ENCODE results near the gene SH3BP5.
A peak's percentile ranks its signal among the peaks of the same experiment; 100 is the strongest.

The SH3BP5 gene

GRCh38 chr3:15329046-15330005 lies 3.1 kb downstream of the SH3BP5 start:
- Histone ChIP-seq H3K9ac (ENCODE audit: low read length) (no peak overlapping the region), H4K20me1 (ENCODE audit: insufficient read depth, low read length) (no peaks in the 10 kb centered on the region), H3K9me3 (replicated peaks; ENCODE audit: insufficient read depth, low read length) (no peaks in the 10 kb centered on the region), H3K9me2 (replicated peaks; ENCODE audit: insufficient read depth, low read length) (no peaks in the 10 kb centered on the region), H3K27me3 (replicated peaks; ENCODE audit: insufficient read depth, low read length) (no peaks in the 10 kb centered on the region), H3K4me2 (ENCODE audit: low read depth, low read length) (no peak overlapping the region), H2AFZ (ENCODE audit: low read length) (no peak overlapping the region), H3K4me1 (ENCODE audit: low read length) (peaks cover 31% of the 10 kb centered on the region), H3K4me3 (ENCODE audit: low read length) (no peak overlapping the region), H3F3A (ENCODE audit: insufficient read depth, low read length) (peaks cover 16% of the 10 kb centered on the region; the same call in 1 of the 2 replicates), H3K36me3 (replicated peaks; ENCODE audit: insufficient read depth, low read length) (no peaks in the 10 kb centered on the region), H3K27ac (ENCODE audit: low read length) (no peak overlapping the region), H3K79me2 (ENCODE audit: low read length) (no peaks in the 10 kb centered on the region)
- no peak for TF ChIP-seq EZH2phosphoT487 (IDR thresholded peaks at IDR 0.05; ENCODE audit: low read length)
- no peak for TF ChIP-seq CTCF (IDR thresholded peaks at IDR 0.05; ENCODE audit: low read length)
- TF ChIP-seq EZH2 (optimal IDR thresholded peaks at IDR 0.05; ENCODE audit: low read depth, low read length) = no peak
- no peak for DNase-seq

GRCh38 chr3:15327941-15328340 lies 4.4 kb downstream of the SH3BP5 start:
- H3K9me3 ChIP-seq (replicated peaks; ENCODE audit: insufficient read depth, low read length) = no peaks in the 10 kb centered on the region
- peak overlapping the region; percentile 50; the same call in 1 of the 2 replicates for H3K27ac ChIP-seq (ENCODE audit: low read length)
- no peaks in the 10 kb centered on the region for H3K27me3 ChIP-seq (replicated peaks; ENCODE audit: insufficient read depth, low read length)
- H3K4me3 ChIP-seq (ENCODE audit: low read length) = no peak overlapping the region
- peak; percentile 75 for DNase-seq
- no peaks in the 10 kb centered on the region for H4K20me1 ChIP-seq (ENCODE audit: insufficient read depth, low read length)
- H3K9ac ChIP-seq (ENCODE audit: low read length) = peak overlapping the region; percentile 9; the same call in 1 of the 2 replicates
- H3K9me2 ChIP-seq (replicated peaks; ENCODE audit: insufficient read depth, low read length) = no peaks in the 10 kb centered on the region
- peaks cover 23% of the 10 kb centered on the region for H3K4me1 ChIP-seq (ENCODE audit: low read length)
- H3K4me2 ChIP-seq (ENCODE audit: low read depth, low read length) = peak overlapping the region; percentile 51
- H2AFZ ChIP-seq (ENCODE audit: low read length) = 0 out of 2 replicates have a peak overlapping the region, but pooled peaks have one; percentile 41
- H3F3A ChIP-seq (ENCODE audit: insufficient read depth, low read length) = peaks cover 16% of the 10 kb centered on the region; the same call in 1 of the 2 replicates
- TF ChIP-seq EZH2 (optimal IDR thresholded peaks at IDR 0.05; ENCODE audit: low read depth, low read length) (no peak), EZH2phosphoT487 (IDR thresholded peaks at IDR 0.05; ENCODE audit: low read length) (no peak), CTCF (IDR thresholded peaks at IDR 0.05; ENCODE audit: low read length) (no peak)
- no peaks in the 10 kb centered on the region for H3K79me2 ChIP-seq (ENCODE audit: low read length)
- H3K36me3 ChIP-seq (replicated peaks; ENCODE audit: insufficient read depth, low read length) = no peaks in the 10 kb centered on the region

GRCh38 chr3:15326673-15327072 lies 5.7 kb downstream of the SH3BP5 start:
- no peak overlapping the region for H3K27ac ChIP-seq (ENCODE audit: low read length)
- H3K36me3 ChIP-seq (replicated peaks; ENCODE audit: insufficient read depth, low read length) = no peaks in the 10 kb centered on the region
- H3F3A ChIP-seq (ENCODE audit: insufficient read depth, low read length) = peaks cover 16% of the 10 kb centered on the region; the same call in 1 of the 2 replicates
- no peak overlapping the region for H3K4me2 ChIP-seq (ENCODE audit: low read depth, low read length)
- H3K9me3 ChIP-seq (replicated peaks; ENCODE audit: insufficient read depth, low read length) = no peaks in the 10 kb centered on the region
- H3K79me2 ChIP-seq (ENCODE audit: low read length) = no peaks in the 10 kb centered on the region
- H3K4me3 ChIP-seq (ENCODE audit: low read length) = no peak overlapping the region
- H4K20me1 ChIP-seq (ENCODE audit: insufficient read depth, low read length) = no peaks in the 10 kb centered on the region
- H3K9me2 ChIP-seq (replicated peaks; ENCODE audit: insufficient read depth, low read length) = no peaks in the 10 kb centered on the region
- TF ChIP-seq EZH2 (optimal IDR thresholded peaks at IDR 0.05; ENCODE audit: low read depth, low read length) = no peak
- TF ChIP-seq CTCF (IDR thresholded peaks at IDR 0.05; ENCODE audit: low read length) = no peak
- no peak for TF ChIP-seq EZH2phosphoT487 (IDR thresholded peaks at IDR 0.05; ENCODE audit: low read length)
- no peak for DNase-seq
- H2AFZ ChIP-seq (ENCODE audit: low read length) = no peak overlapping the region
- H3K4me1 ChIP-seq (ENCODE audit: low read length) = peaks cover 19% of the 10 kb centered on the region
- H3K27me3 ChIP-seq (replicated peaks; ENCODE audit: insufficient read depth, low read length) = no peaks in the 10 kb centered on the region
- H3K9ac ChIP-seq (ENCODE audit: low read length) = no peak overlapping the region
